ENCODE measurements around the gene WWP2. TPM values are rescaled to one million over a fixed set of nuclear protein-coding genes. Genes with fewer than 3 reads are reported as not detected.

WWP2 gene
- polyA plus RNA-seq, 1 donor from 2014 or later: 11.9 TPM

DNA sequence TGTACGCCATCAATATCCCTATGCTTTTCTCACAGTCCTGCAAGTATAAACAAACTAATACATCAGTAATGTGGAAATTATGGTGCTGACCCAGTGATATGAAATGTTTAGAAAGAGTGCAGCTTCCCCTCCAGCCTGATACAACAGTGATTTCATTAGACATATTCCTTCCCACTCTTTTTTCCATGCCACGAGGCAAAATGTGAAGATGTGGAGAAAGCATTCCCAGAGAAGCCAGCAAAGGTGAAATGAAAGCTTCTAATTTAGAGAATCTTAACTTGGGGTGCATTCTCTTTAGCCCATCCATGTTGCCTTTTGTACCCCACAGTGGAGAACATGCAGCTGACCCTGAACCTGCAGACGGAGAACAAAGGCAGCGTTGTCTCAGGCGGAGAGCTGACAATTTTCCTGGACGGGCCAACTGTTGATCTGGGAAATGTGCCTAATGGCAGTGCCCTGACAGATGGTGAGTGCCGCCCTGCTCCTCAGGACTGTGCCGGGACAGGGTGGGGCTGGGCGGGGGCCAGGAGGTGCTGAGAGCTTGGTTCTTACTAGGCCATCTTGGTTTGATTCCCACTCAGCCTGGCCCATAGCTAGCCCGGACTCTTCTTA, 77.8 kb downstream of the WWP2 start:
- Histone ChIP-seq H3K27me3 (ENCODE audit: insufficient read depth, low read depth, low read length) (no peaks in the 10 kb centered on the region), H3K79me2 (replicated peaks; ENCODE audit: insufficient read depth, low read length) (no peaks in the 10 kb centered on the region), H4K20me1 (ENCODE audit: insufficient read depth) (no peaks in the 10 kb centered on the region), H3K4me3 (ENCODE audit: low read length) (no peak overlapping the region), H3K36me3 (ENCODE audit: insufficient read depth, low read length) (no peaks in the 10 kb centered on the region), H3F3A (ENCODE audit: insufficient read depth, low read length, poor library complexity, severe bottlenecking) (no peaks in the 10 kb centered on the region), H3K9me2 (ENCODE audit: insufficient read depth, low read length) (no peaks in the 10 kb centered on the region), H3K9me3 (ENCODE audit: low read length) (no peaks in the 10 kb centered on the region), H3K9ac (ENCODE audit: low read length) (no peak overlapping the region), H3K4me2 (ENCODE audit: low read length) (no peak overlapping the region), H2AFZ (ENCODE audit: low read depth, low read length) (no peak overlapping the region), H3K27ac (ENCODE audit: low read length) (no peak overlapping the region)
- TF ChIP-seq EZH2 (IDR thresholded peaks at IDR 0.05; ENCODE audit: borderline replicate concordance, insufficient read depth, low read length, poor library complexity, severe bottlenecking): no peak
- no peak for TF ChIP-seq MXI1 (conservative IDR thresholded peaks at IDR 0.05; ENCODE audit: poor library complexity, severe bottlenecking)
- no peak for TF ChIP-seq POLR2AphosphoS5 (IDR thresholded peaks at IDR 0.05)
- TF ChIP-seq, protein P1, sequence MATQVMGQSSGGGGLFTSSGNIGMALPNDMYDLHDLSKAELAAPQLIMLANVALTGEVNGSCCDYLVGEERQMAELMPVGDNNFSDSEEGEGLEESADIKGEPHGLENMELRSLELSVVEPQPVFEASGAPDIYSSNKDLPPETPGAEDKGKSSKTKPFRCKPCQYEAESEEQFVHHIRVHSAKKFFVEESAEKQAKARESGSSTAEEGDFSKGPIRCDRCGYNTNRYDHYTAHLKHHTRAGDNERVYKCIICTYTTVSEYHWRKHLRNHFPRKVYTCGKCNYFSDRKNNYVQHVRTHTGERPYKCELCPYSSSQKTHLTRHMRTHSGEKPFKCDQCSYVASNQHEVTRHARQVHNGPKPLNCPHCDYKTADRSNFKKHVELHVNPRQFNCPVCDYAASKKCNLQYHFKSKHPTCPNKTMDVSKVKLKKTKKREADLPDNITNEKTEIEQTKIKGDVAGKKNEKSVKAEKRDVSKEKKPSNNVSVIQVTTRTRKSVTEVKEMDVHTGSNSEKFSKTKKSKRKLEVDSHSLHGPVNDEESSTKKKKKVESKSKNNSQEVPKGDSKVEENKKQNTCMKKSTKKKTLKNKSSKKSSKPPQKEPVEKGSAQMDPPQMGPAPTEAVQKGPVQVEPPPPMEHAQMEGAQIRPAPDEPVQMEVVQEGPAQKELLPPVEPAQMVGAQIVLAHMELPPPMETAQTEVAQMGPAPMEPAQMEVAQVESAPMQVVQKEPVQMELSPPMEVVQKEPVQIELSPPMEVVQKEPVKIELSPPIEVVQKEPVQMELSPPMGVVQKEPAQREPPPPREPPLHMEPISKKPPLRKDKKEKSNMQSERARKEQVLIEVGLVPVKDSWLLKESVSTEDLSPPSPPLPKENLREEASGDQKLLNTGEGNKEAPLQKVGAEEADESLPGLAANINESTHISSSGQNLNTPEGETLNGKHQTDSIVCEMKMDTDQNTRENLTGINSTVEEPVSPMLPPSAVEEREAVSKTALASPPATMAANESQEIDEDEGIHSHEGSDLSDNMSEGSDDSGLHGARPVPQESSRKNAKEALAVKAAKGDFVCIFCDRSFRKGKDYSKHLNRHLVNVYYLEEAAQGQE (IDR thresholded peaks at IDR 0.05; ENCODE audit: borderline replicate concordance): no peak
- TF ChIP-seq EP300 (conservative IDR thresholded peaks at IDR 0.05; ENCODE audit: poor library complexity, severe bottlenecking): no peak
- no peak for TF ChIP-seq TAF1 (IDR thresholded peaks at IDR 0.05; ENCODE audit: low read depth)
- no peak for TF ChIP-seq SMC3 (conservative IDR thresholded peaks at IDR 0.05; ENCODE audit: poor library complexity)

DNA sequence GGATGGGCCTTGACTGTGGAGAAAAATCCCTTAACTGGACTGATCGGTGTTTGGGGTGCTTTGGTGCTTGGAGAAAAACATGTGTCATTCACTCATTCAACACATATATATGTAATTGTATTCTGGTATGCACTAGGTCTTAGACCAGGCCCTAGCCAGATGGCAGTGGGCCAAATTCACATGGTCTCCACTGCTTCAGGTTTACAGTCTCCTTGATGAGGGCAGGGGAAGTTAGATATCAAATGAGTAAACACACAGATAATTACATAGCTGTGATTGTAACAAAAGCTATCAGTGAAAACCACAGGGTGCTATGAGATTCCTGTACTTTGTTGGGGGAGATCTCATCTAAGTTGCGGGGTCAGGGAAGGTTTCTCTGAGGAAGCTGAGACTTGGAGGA, 78.8 kb downstream of the WWP2 start:
- Histone ChIP-seq H3K9me2 (ENCODE audit: insufficient read depth, low read length) (no peaks in the 10 kb centered on the region), H3K27me3 (ENCODE audit: insufficient read depth, low read depth, low read length) (no peaks in the 10 kb centered on the region), H3K4me2 (ENCODE audit: low read length) (no peak overlapping the region), H3K4me3 (ENCODE audit: low read length) (no peak overlapping the region), H4K20me1 (ENCODE audit: insufficient read depth) (no peaks in the 10 kb centered on the region), H3K9ac (ENCODE audit: low read length) (no peak overlapping the region), H2AFZ (ENCODE audit: low read depth, low read length) (no peak overlapping the region), H3K79me2 (replicated peaks; ENCODE audit: insufficient read depth, low read length) (no peaks in the 10 kb centered on the region), H3K9me3 (ENCODE audit: low read length) (no peaks in the 10 kb centered on the region), H3K36me3 (ENCODE audit: insufficient read depth, low read length) (no peaks in the 10 kb centered on the region), H3F3A (ENCODE audit: insufficient read depth, low read length, poor library complexity, severe bottlenecking) (no peaks in the 10 kb centered on the region), H3K27ac (ENCODE audit: low read length) (no peak overlapping the region)
- no peak for TF ChIP-seq MXI1 (conservative IDR thresholded peaks at IDR 0.05; ENCODE audit: poor library complexity, severe bottlenecking)
- TF ChIP-seq EP300 (conservative IDR thresholded peaks at IDR 0.05; ENCODE audit: poor library complexity, severe bottlenecking): no peak

DNA sequence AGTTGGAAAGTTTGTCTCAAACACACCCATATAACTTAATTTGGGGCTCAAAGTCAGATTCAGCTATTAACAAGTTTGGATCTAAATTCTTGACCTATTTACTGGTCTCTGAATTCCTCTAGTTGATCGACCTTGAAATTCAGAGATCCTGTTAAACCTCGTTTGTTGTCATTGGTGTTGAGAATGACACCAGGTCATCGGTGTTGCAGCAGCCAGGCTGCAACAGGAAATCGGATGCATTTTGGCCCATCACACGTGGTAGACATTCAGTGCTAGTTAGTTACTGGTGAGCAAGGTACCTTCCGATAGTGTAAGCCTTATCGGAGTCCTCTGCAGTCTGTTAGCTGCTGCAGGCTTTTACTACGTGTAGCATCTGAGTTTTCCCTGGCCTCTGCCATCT, 82.3 kb downstream of the WWP2 start:
- H3K4me3 ChIP-seq (ENCODE audit: low read length): no peak overlapping the region
- no peaks in the 10 kb centered on the region for H3F3A ChIP-seq (ENCODE audit: insufficient read depth, low read length, poor library complexity, severe bottlenecking)
- no peak overlapping the region for H3K9ac ChIP-seq (ENCODE audit: low read length)

More for the DNA sequence above, 82.3 kb downstream of the WWP2 start:
- H3K27me3 ChIP-seq (ENCODE audit: insufficient read depth, low read depth, low read length): no peaks in the 10 kb centered on the region
- H3K4me2 ChIP-seq (ENCODE audit: low read length): no peak overlapping the region
- H3K27ac ChIP-seq (ENCODE audit: low read length): no peak overlapping the region
- H2AFZ ChIP-seq (ENCODE audit: low read depth, low read length): no peak overlapping the region
- no peaks in the 10 kb centered on the region for H3K79me2 ChIP-seq (replicated peaks; ENCODE audit: insufficient read depth, low read length)
- H4K20me1 ChIP-seq (ENCODE audit: insufficient read depth): no peaks in the 10 kb centered on the region
- no peaks in the 10 kb centered on the region for H3K9me2 ChIP-seq (ENCODE audit: insufficient read depth, low read length)
- H3K9me3 ChIP-seq (ENCODE audit: low read length): no peaks in the 10 kb centered on the region
- H3K36me3 ChIP-seq (ENCODE audit: insufficient read depth, low read length): no peaks in the 10 kb centered on the region
- TF ChIP-seq TAF1 (IDR thresholded peaks at IDR 0.05; ENCODE audit: low read depth) (no peak), RAD21 (conservative IDR thresholded peaks at IDR 0.05) (no peak), SMC3 (conservative IDR thresholded peaks at IDR 0.05; ENCODE audit: poor library complexity) (no peak), EZH2 (IDR thresholded peaks at IDR 0.05; ENCODE audit: borderline replicate concordance, insufficient read depth, low read length, poor library complexity, severe bottlenecking) (no peak), MXI1 (conservative IDR thresholded peaks at IDR 0.05; ENCODE audit: poor library complexity, severe bottlenecking) (no peak), EP300 (conservative IDR thresholded peaks at IDR 0.05; ENCODE audit: poor library complexity, severe bottlenecking) (no peak), POLR2AphosphoS5 (IDR thresholded peaks at IDR 0.05) (no peak)
- TF ChIP-seq, protein P1 (IDR thresholded peaks at IDR 0.05; ENCODE audit: borderline replicate concordance): no peak
- TF ChIP-seq, protein P2, sequence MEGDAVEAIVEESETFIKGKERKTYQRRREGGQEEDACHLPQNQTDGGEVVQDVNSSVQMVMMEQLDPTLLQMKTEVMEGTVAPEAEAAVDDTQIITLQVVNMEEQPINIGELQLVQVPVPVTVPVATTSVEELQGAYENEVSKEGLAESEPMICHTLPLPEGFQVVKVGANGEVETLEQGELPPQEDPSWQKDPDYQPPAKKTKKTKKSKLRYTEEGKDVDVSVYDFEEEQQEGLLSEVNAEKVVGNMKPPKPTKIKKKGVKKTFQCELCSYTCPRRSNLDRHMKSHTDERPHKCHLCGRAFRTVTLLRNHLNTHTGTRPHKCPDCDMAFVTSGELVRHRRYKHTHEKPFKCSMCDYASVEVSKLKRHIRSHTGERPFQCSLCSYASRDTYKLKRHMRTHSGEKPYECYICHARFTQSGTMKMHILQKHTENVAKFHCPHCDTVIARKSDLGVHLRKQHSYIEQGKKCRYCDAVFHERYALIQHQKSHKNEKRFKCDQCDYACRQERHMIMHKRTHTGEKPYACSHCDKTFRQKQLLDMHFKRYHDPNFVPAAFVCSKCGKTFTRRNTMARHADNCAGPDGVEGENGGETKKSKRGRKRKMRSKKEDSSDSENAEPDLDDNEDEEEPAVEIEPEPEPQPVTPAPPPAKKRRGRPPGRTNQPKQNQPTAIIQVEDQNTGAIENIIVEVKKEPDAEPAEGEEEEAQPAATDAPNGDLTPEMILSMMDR (IDR thresholded peaks at IDR 0.05; ENCODE audit: poor library complexity, severe bottlenecking): no peak
